GM08714 (cell line): Measurements from ENCODE around the gene NDUFAF7.
A peak's percentile ranks its signal among the peaks of the same experiment; 100 is the strongest.

Experiments
- H3K4me3 ChIP-seq: fragments of 200-500 bp; sonication (Bioruptor generic); 2 replicates; pipeline ENCODE4 v1.5.1; 2014; ENCODE audit warnings: mild to moderate bottlenecking, low read length, inconsistent platforms
- ZNF274 ChIP-seq: IDR thresholded peaks from 2 replicates; pipeline ENCODE4 v1.6.1; 2012; ENCODE audit warnings: mild to moderate bottlenecking, low read depth, low read length

NDUFAF7 gene

GRCh38 chr2:37232131-37232933 is 874 bp downstream of the NDUFAF7 start:
- peak overlapping the region; percentile 82 for H3K4me3 ChIP-seq
- no peak for TF ChIP-seq ZNF274

GRCh38 chr2:37243435-37243834 is 12.0 kb downstream of the NDUFAF7 start:
- TF ChIP-seq ZNF274: no peak
- H3K4me3 ChIP-seq: no peak overlapping the region

GRCh38 chr2:37244017-37244416 is 12.6 kb downstream of the NDUFAF7 start:
- no peak for TF ChIP-seq ZNF274
- no peak overlapping the region for H3K4me3 ChIP-seq

- H3K4me3 ChIP-seq: no peak overlapping the region
- no peak for TF ChIP-seq ZNF274
Measured at GRCh38 chr2:37244755-37245154, 13.3 kb downstream of the NDUFAF7 start.

- TF ChIP-seq ZNF274: no peak
- no peak overlapping the region for H3K4me3 ChIP-seq
Measured at GRCh38 chr2:37246205-37246604, 14.7 kb downstream of the NDUFAF7 start.

- H3K4me3 ChIP-seq: no peak overlapping the region
- TF ChIP-seq ZNF274: no peak
Measured at GRCh38 chr2:37250869-37251740, 19.6 kb downstream of the NDUFAF7 start.

- H3K4me3 ChIP-seq: no peak overlapping the region
- no peak for TF ChIP-seq ZNF274
Measured at GRCh38 chr2:37262522-37262921, 31.1 kb downstream of the NDUFAF7 start.

- no peak overlapping the region for H3K4me3 ChIP-seq
- no peak for TF ChIP-seq ZNF274
Measured at GRCh38 chr2:37263839-37264238, 32.4 kb downstream of the NDUFAF7 start.

- TF ChIP-seq ZNF274: no peak
Measured at GRCh38 chr2:37267685-37268084, 36.2 kb downstream of the NDUFAF7 start.

GRCh38 chr2:37268111-37268510 is 36.7 kb downstream of the NDUFAF7 start:
- no peak for TF ChIP-seq ZNF274
- H3K4me3 ChIP-seq: no peak overlapping the region

More at GRCh38 chr2:37267685-37268084, 36.2 kb downstream of the NDUFAF7 start:
- no peak overlapping the region for H3K4me3 ChIP-seq

GRCh38 chr2:37271376-37272067 is 40.1 kb downstream of the NDUFAF7 start:
- no peak overlapping the region for H3K4me3 ChIP-seq
- TF ChIP-seq ZNF274: no peak

- no peak overlapping the region for H3K4me3 ChIP-seq
- TF ChIP-seq ZNF274: no peak
Measured at GRCh38 chr2:37274359-37274965, 43.0 kb downstream of the NDUFAF7 start.

- no peak for TF ChIP-seq ZNF274
- H3K4me3 ChIP-seq: no peak overlapping the region
Measured at GRCh38 chr2:37276291-37276690, 44.8 kb downstream of the NDUFAF7 start.

GRCh38 chr2:37281916-37282315 is 50.5 kb downstream of the NDUFAF7 start:
- TF ChIP-seq ZNF274: no peak
- H3K4me3 ChIP-seq: no peak overlapping the region
